ENCODE results near the gene SDK1. TPM values are rescaled to one million over a fixed set of nuclear protein-coding genes. Genes with fewer than 3 reads are reported as not detected.

Gene SDK1
- polyA plus RNA-seq, 2 of the 4 experiments (the other 2 are of a cell fraction) = 0.12 to 0.28 TPM

- DNase-seq (ENCODE audit: low read depth in 1 of 2, low spot score in 1 of 2) (no peak), FAIRE-seq (no peak), ATAC-seq (no peak)
- TF ChIP-seq JUN (IDR thresholded peaks at IDR 0.05) = no peak
- no peak for TF ChIP-seq BCL3 (IDR thresholded peaks at IDR 0.05)
- Histone ChIP-seq H3K4me3 (no peak overlapping the region), H3K4me1 (no peaks in the 10 kb centered on the region), H3K4me2 (no peak overlapping the region), H3K27ac (no peak overlapping the region), H3K9me3 (peaks cover 9% of the 10 kb centered on the region; the same call in 2 of the 3 replicates)
- ChIA-PET CTCF (no interaction called here), POLR2A (no interaction called here)
- WGBS (ENCODE audit: missing lambda C conversion rate) = 11% methylated on average over 7 of the region's 7 CpGs
Observed at GRCh38 chr7:4181446-4181845, 880.4 kb downstream of the SDK1 start.

GRCh38 chr7:4182605-4183300 is 881.7 kb downstream of the SDK1 start:
- CTCF ChIA-PET = no interaction called here
- Histone ChIP-seq H3K4me2 (no peak overlapping the region), H3K9me3 (peaks cover 9% of the 10 kb centered on the region; the same call in 2 of the 3 replicates), H3K27ac (no peak overlapping the region), H3K4me3 (no peak overlapping the region), H3K4me1 (no peaks in the 10 kb centered on the region)
- FAIRE-seq (no peak), DNase-seq (ENCODE audit: low read depth in 1 of 2, low spot score in 1 of 2) (no peak), ATAC-seq (no peak)
- TF ChIP-seq ZC3H11A (IDR thresholded peaks at IDR 0.05) = no peak
- TF ChIP-seq MAX (IDR thresholded peaks at IDR 0.05) = no peak
- TF ChIP-seq CHD2 (IDR thresholded peaks at IDR 0.05; ENCODE audit: low read length, partially characterized antibody) = no peak
- no peak for TF ChIP-seq FOSL2 (IDR thresholded peaks at IDR 0.05)
- no peak for TF ChIP-seq FOSL2 (CRISPR knock-in tag; IDR thresholded peaks at IDR 0.05)
- no peak for TF ChIP-seq HOXB5 (CRISPR knock-in tag; IDR thresholded peaks at IDR 0.05)
- no peak for TF ChIP-seq KDM1A (IDR thresholded peaks at IDR 0.05; ENCODE audit: low read depth)
- TF ChIP-seq RFX5 (IDR thresholded peaks at IDR 0.05) = no peak
- no peak for TF ChIP-seq HDAC2 (IDR thresholded peaks at IDR 0.05)
- TF ChIP-seq EHMT2 (IDR thresholded peaks at IDR 0.05; ENCODE audit: low read depth) = no peak
- TF ChIP-seq KDM5A (IDR thresholded peaks at IDR 0.05) = no peak
- no peak for TF ChIP-seq RCOR1 (IDR thresholded peaks at IDR 0.05; ENCODE audit: low read depth, low read length)
- POLR2A ChIA-PET = no interaction called here
- WGBS (ENCODE audit: missing lambda C conversion rate) = 6% methylated on average over 9 of the region's 10 CpGs

- Histone ChIP-seq H3K4me2 (no peak overlapping the region), H3K4me1 (no peaks in the 10 kb centered on the region), H3K27ac (no peak overlapping the region), H3K4me3 (no peak overlapping the region), H3K9me3 (peaks cover 5% of the 10 kb centered on the region; the same call in 1 of the 3 replicates)
- TF ChIP-seq EHMT2 (IDR thresholded peaks at IDR 0.05; ENCODE audit: low read depth) (no peak), E2F6 (IDR thresholded peaks at IDR 0.05; ENCODE audit: borderline replicate concordance, low read depth) (no peak), KDM5A (IDR thresholded peaks at IDR 0.05) (no peak)
- 15% methylated on average over 4 of the region's 4 CpGs for WGBS (ENCODE audit: missing lambda C conversion rate)
- no peak for FAIRE-seq
- ChIA-PET POLR2A (no interaction called here), CTCF (interaction anchor here (0.6 to 3.0 kb wide), 2 partner anchors 15 to 305 kb away, joined by 3 to 9 read pairs; no protein-coding TSS in a partner anchor)
- DNase-seq (ENCODE audit: low read depth in 1 of 2, low spot score in 1 of 2) = no peak
- no peak for ATAC-seq
Observed at GRCh38 chr7:4184653-4185052, 883.6 kb downstream of the SDK1 start.

GRCh38 chr7:4185136-4185535 is 884.1 kb downstream of the SDK1 start:
- no peaks in the 10 kb centered on the region for H3K4me1 ChIP-seq
- no peak for DNase-seq (ENCODE audit: low read depth in 1 of 2, low spot score in 1 of 2)
- no peak overlapping the region for H3K4me2 ChIP-seq
- ChIA-PET CTCF (interaction anchor here (0.7 to 3.0 kb wide), 2 partner anchors 11 to 15 kb away, joined by 3 to 9 read pairs; no protein-coding TSS in a partner anchor), POLR2A (no interaction called here)
- peaks cover 5% of the 10 kb centered on the region; the same call in 1 of the 3 replicates for H3K9me3 ChIP-seq
- no peak for FAIRE-seq
- ATAC-seq = no peak; a peak in 1 of 6 replicates
- TF ChIP-seq JUNB (IDR thresholded peaks at IDR 0.05) = no peak
- TF ChIP-seq BHLHE40 (IDR thresholded peaks at IDR 0.05; ENCODE audit: low read depth, low read length) = no peak
- H3K4me3 ChIP-seq = no peak overlapping the region
- H3K27ac ChIP-seq = no peak overlapping the region
- 58% methylated on average over 5 of the region's 6 CpGs for WGBS (ENCODE audit: missing lambda C conversion rate)

Measured in A549 (cell line).